HG03159 (cell line): ENCODE measurements around the gene SLX4IP.
A peak's percentile ranks its signal among the peaks of the same experiment; 100 is the strongest.

ENCODE experiments used
- ATAC-seq: cut with Tn5 transposase; IDR thresholded peaks from one replicate; pipeline ENCODE4 v1.9.1; 2021; ENCODE audit warnings: mild to moderate bottlenecking, moderate library complexity; ENCODE audit not compliant: unreplicated experiment

SLX4IP gene

DNA sequence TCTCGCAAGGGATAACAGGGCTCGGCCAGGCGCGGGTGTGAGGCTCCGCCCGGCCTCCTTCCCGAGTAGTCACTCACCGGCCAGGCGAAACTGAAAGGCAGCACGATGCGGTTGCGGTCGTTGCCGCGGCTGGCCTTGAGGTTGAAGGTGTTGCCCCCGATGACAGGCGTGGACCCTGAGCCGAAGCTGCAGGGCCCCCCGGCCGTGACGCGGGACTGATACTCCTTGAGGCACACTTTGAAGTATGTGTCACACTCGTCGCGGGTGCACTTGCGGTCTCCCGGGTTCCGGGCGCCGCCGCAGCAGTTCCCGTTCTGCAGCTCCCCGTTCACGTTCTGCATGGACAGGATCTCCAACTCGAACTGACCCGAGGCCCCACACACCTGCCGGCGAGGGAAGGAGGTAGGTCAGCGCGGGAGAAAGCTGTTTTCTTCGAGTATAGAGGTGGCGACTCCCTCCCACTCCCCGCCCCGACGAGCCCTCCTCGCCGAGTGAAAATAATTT, 237.6 kb downstream of the SLX4IP start:
- ATAC-seq = no peak

DNA sequence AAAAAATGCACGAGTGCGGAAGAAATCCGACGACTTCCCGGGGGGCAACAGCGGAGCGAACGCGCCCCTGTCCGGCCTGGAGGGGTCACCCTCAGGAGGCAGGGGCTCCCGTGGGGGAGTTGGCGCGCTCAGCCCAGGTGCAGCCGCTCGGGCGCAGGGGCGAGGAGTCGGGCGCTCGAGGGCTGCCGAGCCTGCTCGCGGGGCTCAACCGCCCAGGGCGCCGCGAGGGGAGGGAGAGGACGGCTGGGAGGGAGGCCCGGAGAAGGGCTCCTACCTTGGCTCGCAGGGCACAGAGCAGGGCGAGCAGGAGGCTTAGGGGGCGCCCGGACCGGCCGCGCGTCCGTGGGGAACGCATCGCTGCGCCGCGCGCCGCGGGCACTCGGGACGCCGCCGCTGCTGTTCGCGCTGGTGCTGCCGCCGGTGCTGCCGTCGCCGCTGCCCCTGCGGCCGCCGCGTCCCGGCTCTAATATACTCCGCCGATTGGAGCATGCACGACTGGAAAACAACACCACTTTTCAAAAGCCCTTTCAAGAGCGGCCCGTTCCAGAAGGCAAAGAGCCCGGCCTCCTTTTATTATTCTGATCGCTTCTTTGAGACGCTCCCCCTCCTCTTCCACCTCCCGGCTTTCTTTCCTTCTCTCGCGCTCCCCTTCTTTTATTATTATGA, 238.2 kb downstream of the SLX4IP start:
- no peak for ATAC-seq

DNA sequence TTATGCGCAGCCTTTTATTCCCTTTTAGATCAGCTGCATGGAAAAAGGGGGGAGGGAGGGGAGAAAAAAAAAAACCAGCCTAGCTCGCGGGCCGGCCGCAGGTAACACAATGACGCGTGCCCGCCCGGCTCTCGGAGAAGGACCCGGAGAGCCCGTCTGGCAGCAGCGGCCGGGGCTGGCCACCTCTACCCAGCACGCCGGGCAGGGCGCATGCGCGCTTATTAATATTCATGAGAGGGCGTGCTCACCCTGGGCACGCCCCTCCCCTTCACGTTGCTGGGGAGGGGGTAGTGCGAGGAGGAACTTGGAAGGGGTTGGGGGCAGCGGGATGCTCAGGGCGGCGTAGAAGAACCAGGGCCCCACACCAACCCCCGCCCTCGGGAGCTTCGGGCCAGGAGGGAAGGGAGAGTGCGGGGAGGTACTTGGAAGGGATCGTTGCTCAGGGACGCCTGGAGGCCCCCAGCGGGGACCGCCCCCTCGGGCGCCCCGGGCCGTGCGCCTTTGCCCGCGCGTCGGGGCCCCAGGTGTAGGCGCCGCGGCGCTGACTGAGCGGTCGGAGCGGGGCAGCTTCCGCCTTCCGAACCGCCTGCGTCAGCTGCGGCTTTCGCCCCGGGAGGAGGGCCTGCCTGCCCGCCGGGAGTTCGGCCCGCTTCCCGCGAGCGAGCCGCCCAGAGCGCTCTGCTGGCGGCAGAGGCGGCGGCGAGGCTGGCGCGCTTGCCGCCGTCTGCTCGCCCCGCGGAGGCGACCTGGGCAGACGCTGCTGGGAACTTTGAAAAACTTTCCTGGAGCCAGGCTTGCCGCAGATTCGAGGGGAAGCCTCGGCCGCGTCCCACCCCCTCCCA, 239.0 kb downstream of the SLX4IP start, which contains the start of gene JAG1:
Gene JAG1 (minus strand): TSS at position 158 of the 842 bp plus-strand sequence. CDS start 469 bp downstream, outside the sequence.
- ATAC-seq = peak; percentile 59

DNA sequence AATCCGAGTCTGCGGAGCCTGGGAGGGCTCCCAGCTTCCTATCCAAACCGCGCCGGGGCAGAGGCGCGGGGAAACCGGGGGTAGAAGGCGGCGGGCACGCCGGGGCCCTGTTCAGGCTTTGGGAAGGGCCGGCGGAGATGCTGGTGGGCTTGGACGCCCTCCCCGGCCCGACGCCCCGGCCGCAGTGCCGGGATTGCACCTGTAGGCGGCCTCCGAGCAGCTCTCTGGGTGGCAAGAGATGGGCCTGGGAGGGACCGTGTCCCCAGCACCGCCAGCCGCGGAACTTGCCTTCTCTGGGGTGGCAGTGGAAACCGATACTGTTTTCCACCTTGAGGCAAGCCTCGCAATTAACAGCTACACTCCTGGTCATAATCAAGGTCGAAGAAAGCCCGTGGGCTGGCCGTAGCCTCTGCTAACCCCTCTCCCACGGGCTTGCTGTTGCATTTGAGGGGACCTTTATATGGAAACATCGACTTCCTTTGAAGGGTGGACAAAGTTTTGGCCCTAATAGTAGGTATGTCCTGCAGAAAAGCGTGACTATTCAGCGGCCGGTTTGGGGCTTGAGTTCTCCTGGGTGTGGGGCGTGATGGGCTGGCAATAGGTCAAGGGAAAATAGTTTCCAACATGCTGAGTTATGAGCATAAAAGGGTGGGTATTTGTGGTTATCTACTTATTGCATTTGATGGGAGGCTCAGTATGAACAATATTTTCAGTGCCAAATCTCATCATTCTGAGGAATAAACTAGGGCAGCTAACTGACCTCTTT, 239.8 kb downstream of the SLX4IP start:
- ATAC-seq = peak; percentile 50

DNA sequence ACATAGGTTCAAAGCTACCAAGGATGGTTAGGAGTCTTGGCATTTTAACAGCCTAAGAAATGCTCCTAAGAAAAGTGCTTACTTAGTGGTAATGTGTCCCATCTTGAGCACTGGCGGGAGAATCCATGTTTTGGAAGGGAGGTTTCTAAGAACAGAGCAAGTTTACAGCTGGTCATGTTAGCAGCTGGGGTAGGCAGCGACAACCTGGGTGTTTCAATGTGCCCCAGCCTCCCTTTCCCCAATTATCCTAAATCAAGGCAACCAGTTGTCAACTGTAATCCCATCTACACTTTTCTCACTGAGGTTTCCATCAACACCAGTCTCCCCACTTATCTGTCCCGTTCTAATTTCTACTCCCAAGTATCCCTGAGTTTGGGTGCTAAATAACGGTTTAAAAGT, 240.3 kb downstream of the SLX4IP start:
- ATAC-seq = no peak

DNA sequence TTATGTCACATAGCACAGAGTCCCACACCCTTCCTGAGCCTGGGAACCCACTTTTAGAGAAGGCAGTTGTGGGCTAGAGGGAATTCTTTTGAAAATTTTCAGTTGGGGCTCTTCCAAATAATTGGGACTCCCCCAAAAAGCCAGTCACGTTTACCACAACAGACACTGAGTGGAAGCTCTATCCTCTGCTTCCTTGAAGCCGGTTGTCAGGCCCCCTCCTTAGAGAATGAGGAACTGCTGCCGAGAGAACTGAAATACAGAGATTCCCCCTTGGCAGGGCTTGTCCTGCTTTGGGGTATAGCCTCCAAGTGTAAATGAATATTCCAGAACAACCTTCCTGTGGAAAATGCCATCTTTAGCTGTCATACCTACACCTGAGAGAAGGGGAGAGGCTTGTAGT, 241.4 kb downstream of the SLX4IP start:
- no peak for ATAC-seq
